OCI-LY1 (cell line): ENCODE measurements around the gene MEP1A.

Experiments
- H2AFZ ChIP-seq: fragments of 200-600 bp; sonication (generic), shearing (Covaris generic); 2 replicates; pipeline ENCODE4 v1.6.0; 2014; ENCODE audit warnings: antibody characterized with exemption, mild to moderate bottlenecking, low read length
- H3F3A ChIP-seq: fragments of 200-600 bp; sonication (generic), shearing (Covaris generic); 2 replicates; pipeline ENCODE4 v1.6.0; 2014; ENCODE audit warnings: mild to moderate bottlenecking, antibody characterized with exemption, low read length, moderate library complexity; ENCODE audit not compliant: insufficient read depth
- H3K27ac ChIP-seq: fragments of 200-600 bp; sonication (generic); 2 replicates; pipeline ENCODE4 v1.5.1; 2014; ENCODE audit warnings: low read length, mixed run types, mild to moderate bottlenecking, low read depth; ENCODE audit not compliant: poor library complexity, severe bottlenecking
- H3K27me3 ChIP-seq: fragments of 200-600 bp; sonication (generic); 2 replicates; pipeline ENCODE4 v1.6.0; 2014; ENCODE audit warnings: antibody characterized with exemption, mild to moderate bottlenecking, low read length, moderate library complexity; ENCODE audit not compliant: insufficient read depth
- H3K36me3 ChIP-seq: fragments of 200-600 bp; sonication (generic); 2 replicates; pipeline ENCODE4 v1.6.1; 2014; ENCODE audit warnings: mild to moderate bottlenecking, antibody characterized with exemption, low read length, moderate library complexity, mixed read lengths; ENCODE audit not compliant: insufficient read depth
- H3K4me1 ChIP-seq: fragments of 200-600 bp; sonication (generic); 2 replicates; pipeline ENCODE4 v1.5.1; 2014; ENCODE audit warnings: mild to moderate bottlenecking, low read length, moderate library complexity; ENCODE audit not compliant: insufficient read depth, severe bottlenecking
- H3K4me2 ChIP-seq: fragments of 200-600 bp; sonication (generic), shearing (Covaris generic); 2 replicates; pipeline ENCODE4 v1.6.1; 2014; ENCODE audit warnings: low read length
- H3K4me3 ChIP-seq: fragments of 200-600 bp; sonication (generic); 2 replicates; pipeline ENCODE4 v1.5.1; 2014; ENCODE audit warnings: low read length, low read depth, mild to moderate bottlenecking, mixed read lengths; ENCODE audit not compliant: poor library complexity, severe bottlenecking
- H3K79me2 ChIP-seq: fragments of 200-600 bp; shearing (Covaris generic); 2 replicates; pipeline ENCODE4 v1.6.1; 2016; ENCODE audit warnings: mixed run types, low read length, mixed read lengths; ENCODE audit not compliant: insufficient read depth
- H3K9ac ChIP-seq: fragments of 200-600 bp; sonication (generic), shearing (Covaris generic); 2 replicates; pipeline ENCODE4 v1.6.1; 2014; ENCODE audit warnings: mild to moderate bottlenecking, low read length, mixed read lengths
- H3K9me2 ChIP-seq: fragments of 200-600 bp; sonication (generic), shearing (Covaris generic); 2 replicates; pipeline ENCODE4 v1.6.1; 2014; ENCODE audit warnings: low read depth, mild to moderate bottlenecking, low read length, mixed read lengths
- H3K9me3 ChIP-seq: fragments of 200-600 bp; shearing (Covaris generic); 2 replicates; pipeline ENCODE4 v1.6.1; 2014; ENCODE audit warnings: low read length, mixed read lengths
- H4K20me1 ChIP-seq: fragments of 200-600 bp; sonication (generic), shearing (Covaris generic); 2 replicates; pipeline ENCODE4 v1.6.0; 2016; ENCODE audit warnings: mild to moderate bottlenecking, low read length; ENCODE audit not compliant: insufficient read depth
- CTCF ChIP-seq: fragments of 200-600 bp; sonication (generic), shearing (Covaris generic); IDR thresholded peaks from 2 replicates; pipeline ENCODE4 v1.5.1; 2017; ENCODE audit warnings: mild to moderate bottlenecking, antibody characterized with exemption, low read length, moderate library complexity, mixed read lengths
- EZH2 ChIP-seq: fragments of 200-600 bp; sonication (generic), shearing (Covaris generic); IDR thresholded peaks from 2 replicates; pipeline ENCODE4 v1.8.0; 2017; ENCODE audit warnings: borderline replicate concordance, mixed run types, mild to moderate bottlenecking, antibody characterized with exemption, low read length, moderate library complexity, mixed read lengths

Gene MEP1A

GRCh38 chr6:46795816-46796215 lies 2.6 kb downstream of the MEP1A start:
- Histone ChIP-seq H3F3A (no peaks in the 10 kb centered on the region), H2AFZ (no peak overlapping the region), H3K79me2 (no peaks in the 10 kb centered on the region), H3K9me3 (no peaks in the 10 kb centered on the region), H3K9me2 (no peaks in the 10 kb centered on the region), H3K36me3 (no peaks in the 10 kb centered on the region), H3K4me2 (no peak overlapping the region), H3K9ac (no peak overlapping the region), H3K4me3 (no peak overlapping the region), H3K27me3 (no peaks in the 10 kb centered on the region), H3K4me1 (no peaks in the 10 kb centered on the region), H3K27ac (no peak overlapping the region), H4K20me1 (no peaks in the 10 kb centered on the region)
- TF ChIP-seq EZH2, result no peak

- no peak overlapping the region for H3K4me2 ChIP-seq
- H3K36me3 ChIP-seq, result no peaks in the 10 kb centered on the region
- no peak overlapping the region for H3K27ac ChIP-seq
- H3K9me3 ChIP-seq, result no peaks in the 10 kb centered on the region
- no peak for TF ChIP-seq CTCF
- TF ChIP-seq EZH2, result no peak
- H3K9me2 ChIP-seq, result no peaks in the 10 kb centered on the region
- no peak overlapping the region for H3K9ac ChIP-seq
- H3K79me2 ChIP-seq, result no peaks in the 10 kb centered on the region
- H3F3A ChIP-seq, result no peaks in the 10 kb centered on the region
- H3K4me1 ChIP-seq, result no peaks in the 10 kb centered on the region
- H4K20me1 ChIP-seq, result no peaks in the 10 kb centered on the region
- no peaks in the 10 kb centered on the region for H3K27me3 ChIP-seq
- H2AFZ ChIP-seq, result no peak overlapping the region
- no peak overlapping the region for H3K4me3 ChIP-seq
Measured at GRCh38 chr6:46796848-46797580, 3.8 kb downstream of the MEP1A start.

- Histone ChIP-seq H3K27me3 (no peaks in the 10 kb centered on the region), H3K9me3 (no peaks in the 10 kb centered on the region), H3K9me2 (no peaks in the 10 kb centered on the region), H3K79me2 (no peaks in the 10 kb centered on the region), H3K36me3 (no peaks in the 10 kb centered on the region), H3F3A (no peaks in the 10 kb centered on the region), H3K4me1 (no peaks in the 10 kb centered on the region), H3K27ac (no peak overlapping the region), H3K4me2 (no peak overlapping the region), H4K20me1 (no peaks in the 10 kb centered on the region), H3K4me3 (no peak overlapping the region), H2AFZ (no peak overlapping the region), H3K9ac (no peak overlapping the region)
- TF ChIP-seq CTCF (no peak), EZH2 (no peak)
Measured at GRCh38 chr6:46799657-46800056, 6.5 kb downstream of the MEP1A start.

- Histone ChIP-seq H3F3A (no peaks in the 10 kb centered on the region), H4K20me1 (no peaks in the 10 kb centered on the region), H3K9me2 (no peaks in the 10 kb centered on the region), H3K27me3 (no peaks in the 10 kb centered on the region), H3K9ac (no peak overlapping the region), H2AFZ (no peak overlapping the region), H3K9me3 (no peaks in the 10 kb centered on the region), H3K4me2 (no peak overlapping the region), H3K4me1 (no peaks in the 10 kb centered on the region), H3K4me3 (no peak overlapping the region), H3K27ac (no peak overlapping the region), H3K36me3 (no peaks in the 10 kb centered on the region), H3K79me2 (no peaks in the 10 kb centered on the region)
- TF ChIP-seq EZH2, result no peak
- no peak for TF ChIP-seq CTCF
Measured at GRCh38 chr6:46808806-46809205, 15.6 kb downstream of the MEP1A start.
